GM21367 (cell line): ENCODE measurements around the gene SIL1.
"Not testable (repeated sequence)": the region's sequence is repeated elsewhere in the genome, so short reads cannot be mapped to it uniquely, and the experiment has no call there.

Experiments
- ATAC-seq: cut with Tn5 transposase; IDR thresholded peaks from one replicate; pipeline ENCODE4 v1.9.1; 2021; ENCODE audit not compliant: unreplicated experiment

SIL1 gene

DNA sequence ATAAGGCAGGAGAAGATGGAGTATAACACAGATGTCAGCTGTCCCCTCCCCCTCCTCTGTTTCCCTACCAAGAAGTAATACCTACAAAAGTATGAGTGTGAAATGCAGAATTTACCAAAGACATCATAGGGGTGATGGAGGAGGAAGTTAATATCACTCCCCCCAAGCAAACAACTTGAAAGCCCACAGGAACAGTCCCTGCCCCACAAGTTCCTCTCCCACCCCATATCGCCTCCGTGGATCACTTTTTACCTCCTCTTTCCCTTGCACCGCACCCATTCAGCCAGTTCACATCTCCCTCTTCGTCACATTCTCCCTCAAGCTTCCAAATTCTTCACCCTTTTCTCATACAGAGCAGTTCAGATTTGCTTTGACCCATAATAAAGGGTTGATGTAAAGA lies 7.0 kb upstream of the SIL1 start:
- no peak for ATAC-seq

DNA sequence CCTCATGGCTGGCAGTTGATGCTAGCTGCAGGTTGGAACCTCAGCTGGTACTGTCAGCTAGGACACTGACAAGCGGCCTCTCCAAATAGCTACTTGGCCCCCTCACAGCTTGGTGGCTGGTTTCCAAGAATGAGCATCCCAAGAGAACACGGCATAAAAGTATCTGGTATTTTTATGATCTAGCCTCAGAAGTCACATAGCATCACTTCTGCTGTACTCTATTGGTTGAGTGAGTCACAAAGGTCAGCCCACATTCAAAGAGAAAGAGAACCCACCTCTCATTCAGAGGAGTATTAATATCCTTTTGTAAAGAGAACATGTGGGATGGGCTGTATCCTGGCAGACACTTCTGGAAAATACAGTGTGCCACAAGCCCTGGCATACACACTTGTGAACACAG lies 6.0 kb upstream of the SIL1 start:
- no peak for ATAC-seq

DNA sequence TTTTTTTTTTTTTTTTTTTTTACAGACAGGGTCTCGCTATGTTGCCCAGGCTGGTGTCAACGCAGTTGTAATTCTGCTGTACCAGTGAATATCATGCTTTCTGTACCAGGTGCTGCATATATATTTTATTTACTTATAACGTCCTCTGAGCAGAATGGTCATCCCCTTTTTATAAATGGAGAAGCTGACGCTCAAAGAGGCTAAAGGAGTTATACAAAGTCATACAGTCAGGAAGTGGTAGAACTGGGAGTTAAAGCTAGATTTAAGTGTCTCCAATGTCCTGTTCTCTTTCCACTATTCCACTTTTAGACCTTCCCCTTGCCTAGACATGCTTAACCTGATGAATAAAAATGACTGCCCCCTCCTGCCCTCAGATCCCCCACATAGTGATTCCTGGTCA lies 1.2 kb upstream of the SIL1 start:
- ATAC-seq = no peak

DNA sequence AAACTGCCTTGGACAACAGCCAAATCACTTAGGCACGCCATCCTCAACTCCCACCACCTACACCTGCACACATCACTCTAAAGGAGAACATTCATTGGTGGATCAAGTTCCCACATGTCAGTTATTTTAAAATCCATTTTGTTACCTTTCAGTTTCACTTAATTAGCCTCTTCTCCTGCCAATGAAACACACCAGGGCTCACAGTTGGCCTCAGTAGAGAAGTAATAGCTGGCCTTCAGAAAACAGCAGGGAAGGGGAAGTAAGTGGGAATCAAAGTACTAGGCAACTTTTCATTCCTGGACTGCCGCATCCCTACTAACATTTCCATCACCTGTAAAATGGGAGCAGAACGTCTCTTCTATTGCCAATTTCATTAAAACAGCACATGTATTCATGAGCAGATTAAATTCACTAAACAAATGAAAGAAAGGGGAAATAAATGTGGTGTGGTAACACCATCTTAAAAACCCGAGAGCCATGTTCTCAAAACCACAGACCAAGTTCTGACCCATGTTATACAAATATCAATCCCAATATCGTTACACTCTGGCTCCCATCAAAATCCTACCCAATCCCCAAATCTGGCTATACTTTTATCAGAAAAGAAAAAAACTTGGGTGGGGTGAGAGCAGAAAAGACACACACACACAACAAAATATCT lies 1.7 kb downstream of the SIL1 start:
- ATAC-seq = no peak

DNA sequence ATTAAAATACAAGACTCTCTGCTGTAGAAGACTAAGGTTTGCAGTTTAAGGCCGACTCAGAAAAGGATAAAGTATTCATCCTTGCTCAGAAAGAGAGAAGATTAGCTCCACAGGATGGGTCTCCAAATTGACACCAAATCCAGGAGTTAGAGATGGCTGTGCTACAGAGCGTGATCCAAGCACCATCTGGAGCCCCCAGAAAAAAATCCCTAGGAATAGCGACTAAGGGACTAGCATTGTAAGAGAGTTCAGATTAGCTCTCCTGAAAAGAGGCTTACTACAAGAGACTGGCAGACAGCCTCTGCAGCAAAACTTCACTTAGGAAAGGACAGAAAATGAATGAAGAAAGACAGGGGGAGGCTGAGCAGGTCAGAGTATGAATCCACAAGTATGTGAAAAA lies 3.7 kb downstream of the SIL1 start:
- ATAC-seq = no peak

DNA sequence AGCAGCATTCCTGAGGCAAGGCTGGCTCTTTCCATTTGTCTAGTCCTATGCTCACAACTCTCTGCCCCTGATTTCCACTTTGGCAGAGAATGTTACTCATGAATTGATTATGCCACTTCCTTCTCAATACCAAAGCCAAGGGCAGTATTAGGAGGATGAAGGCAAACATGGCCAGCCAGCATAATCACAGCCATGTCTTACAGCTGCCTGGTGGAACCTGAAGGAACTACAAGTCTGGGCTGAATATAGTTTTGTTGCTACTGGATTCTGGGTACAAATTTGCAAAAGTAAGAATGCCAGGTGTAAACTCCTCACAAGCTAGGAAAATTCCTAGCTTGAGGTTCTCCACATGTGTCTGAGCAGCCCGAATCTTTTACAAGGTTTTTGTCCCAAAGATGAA lies 4.2 kb downstream of the SIL1 start:
- ATAC-seq = no peak

DNA sequence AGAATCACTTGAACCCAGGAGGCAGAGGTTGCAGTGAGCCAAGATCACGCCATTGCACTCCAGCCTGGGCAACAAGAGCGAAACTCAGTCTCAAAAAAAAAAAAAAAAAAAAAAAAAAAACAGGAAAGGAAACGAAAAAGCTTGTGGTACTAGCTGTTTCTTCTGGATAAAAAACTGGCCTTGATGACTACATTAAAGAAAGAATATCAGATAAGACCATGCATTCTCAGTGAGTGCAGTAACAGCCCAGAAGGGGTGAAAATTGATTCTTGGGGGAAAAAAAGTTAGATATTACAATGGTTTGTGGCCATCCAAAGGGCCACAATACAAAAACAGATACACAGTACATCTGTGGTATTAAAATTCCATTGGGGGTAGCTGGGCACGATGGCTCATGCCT lies 5.3 kb downstream of the SIL1 start:
- not testable (repeated sequence) for ATAC-seq

DNA sequence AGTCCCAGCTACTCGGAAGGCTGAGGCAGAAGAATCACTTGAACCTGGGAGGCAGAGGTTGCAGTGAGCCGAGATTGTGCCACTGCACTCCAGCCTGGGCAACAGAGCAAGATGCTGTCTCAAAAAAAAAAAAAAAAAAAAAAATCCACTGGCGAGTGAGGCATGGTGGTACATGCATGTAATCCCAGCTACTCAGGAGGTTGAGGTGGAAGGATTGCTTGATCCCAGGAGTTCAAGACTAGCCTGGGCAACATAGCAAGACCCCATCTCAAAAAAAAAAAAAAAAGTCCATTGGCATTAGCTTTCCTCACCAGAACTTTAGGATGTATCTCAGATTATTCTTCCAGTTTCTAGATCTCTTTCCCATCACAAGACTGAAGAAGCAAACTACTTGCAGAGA lies 6.2 kb downstream of the SIL1 start:
- ATAC-seq = not testable (repeated sequence)

DNA sequence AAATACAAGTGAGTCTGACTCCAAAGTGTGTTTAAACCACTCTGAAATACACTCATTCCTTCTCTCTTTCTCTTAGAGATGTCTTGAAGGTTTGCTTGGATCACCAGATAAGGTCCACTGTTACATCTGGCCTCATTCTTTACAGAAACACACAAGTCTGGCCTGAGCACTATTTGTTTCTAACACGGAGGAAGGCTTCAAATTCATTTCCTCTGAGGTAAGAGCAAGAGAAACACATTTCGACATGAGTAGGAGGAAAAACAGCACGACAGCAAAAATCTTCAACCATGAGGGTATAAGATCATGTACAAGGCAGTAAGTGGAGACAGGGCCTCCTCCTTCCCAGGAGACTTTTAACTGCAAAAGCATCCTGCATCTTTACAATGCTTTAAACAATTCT lies 8.0 kb downstream of the SIL1 start:
- no peak for ATAC-seq

DNA sequence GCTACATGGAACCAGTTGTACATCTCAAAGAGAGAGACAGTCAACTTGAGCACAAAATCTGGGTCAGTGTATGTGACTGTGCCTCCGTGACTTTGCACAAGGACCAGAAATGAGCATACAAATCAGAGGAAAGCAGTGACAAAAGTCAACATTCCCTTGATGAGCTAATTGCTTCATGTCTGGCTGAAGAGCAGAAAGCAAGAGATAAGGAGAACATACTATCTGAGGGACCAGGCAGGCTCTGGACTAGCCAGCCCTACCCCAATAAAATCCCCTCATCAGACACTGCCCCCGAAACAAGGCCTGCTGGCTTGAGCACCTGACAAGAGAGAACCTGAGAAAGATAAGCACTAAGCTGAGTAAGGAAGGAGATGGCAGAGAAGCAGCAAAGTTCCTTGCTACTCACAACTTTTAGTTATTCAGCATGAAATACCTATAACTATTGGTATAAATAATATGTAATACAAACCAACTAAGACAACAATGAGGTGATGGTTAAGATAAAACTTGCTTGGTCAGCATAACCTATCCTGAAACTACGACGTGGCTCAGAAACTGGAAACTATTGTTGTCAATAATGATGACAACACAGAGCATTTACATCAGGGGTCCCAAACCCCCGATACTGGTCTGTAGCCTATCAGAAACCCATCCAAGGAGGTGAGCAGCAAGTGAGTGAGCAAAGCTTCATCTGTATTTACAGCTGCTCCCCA lies 9.5 kb downstream of the SIL1 start:
- no peak for ATAC-seq

DNA sequence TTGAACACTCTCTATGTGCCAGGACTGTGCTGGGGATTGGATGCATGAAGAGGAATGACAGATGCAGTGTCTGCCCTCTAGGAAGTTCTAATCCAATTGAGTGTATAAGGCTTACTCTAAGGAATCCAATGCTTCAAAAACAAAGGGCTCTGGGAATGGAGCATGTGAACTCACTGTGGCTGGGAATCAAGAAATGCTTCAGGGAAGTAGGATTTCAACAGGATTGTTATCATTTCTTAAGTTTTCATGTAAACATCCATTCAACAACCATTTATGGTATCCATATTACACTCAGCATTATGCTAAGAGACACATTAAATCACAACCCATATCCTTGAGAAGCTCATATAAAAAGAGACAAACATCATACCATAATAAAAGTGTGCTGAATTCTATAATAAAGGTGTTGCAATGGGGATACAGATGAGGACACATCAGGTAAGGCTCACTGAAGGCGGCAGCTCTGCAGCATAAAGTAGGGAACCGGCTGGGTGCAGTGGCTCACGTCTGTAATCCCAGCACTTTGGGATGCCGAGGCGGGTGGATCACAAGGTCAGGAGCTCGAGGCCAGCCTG lies 11.3 kb downstream of the SIL1 start:
- no peak for ATAC-seq

DNA sequence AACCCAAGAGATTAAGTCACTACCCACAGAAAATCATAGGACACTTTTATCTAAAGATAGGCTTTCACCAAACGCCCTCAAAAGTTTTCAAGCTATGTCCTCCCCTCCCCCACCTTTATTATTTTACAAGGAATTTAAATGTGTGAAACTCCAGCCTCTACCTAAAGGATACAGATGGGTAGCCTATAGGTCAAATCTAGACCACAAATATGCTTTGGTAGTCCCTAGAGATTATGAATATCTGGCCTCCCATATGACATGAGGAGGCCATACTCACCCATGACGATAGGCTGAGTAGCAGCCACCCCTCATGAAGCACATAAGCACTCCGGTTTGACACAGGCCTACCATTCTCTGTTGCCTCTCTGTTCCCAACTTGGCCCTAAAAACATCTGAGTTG lies 11.9 kb downstream of the SIL1 start:
- ATAC-seq = no peak

DNA sequence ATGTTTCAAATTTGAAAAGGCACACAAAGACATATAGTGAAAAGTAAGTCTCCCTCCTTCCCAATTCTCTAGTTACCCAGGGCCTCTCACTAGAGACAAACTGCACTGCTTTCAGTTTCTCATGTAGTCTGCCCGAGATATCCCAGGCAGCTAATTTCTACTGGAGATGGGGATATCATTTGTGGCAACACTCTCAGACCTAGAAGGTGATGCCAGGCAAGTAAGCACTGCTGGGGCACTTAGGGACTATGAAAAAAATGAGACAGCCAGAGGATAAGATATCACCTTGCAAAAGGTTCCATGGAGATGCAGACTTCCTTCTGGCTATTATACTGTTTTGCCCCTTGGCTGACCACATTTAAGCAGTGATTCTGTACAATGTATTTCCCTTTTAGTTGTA lies 12.6 kb downstream of the SIL1 start:
- no peak for ATAC-seq

DNA sequence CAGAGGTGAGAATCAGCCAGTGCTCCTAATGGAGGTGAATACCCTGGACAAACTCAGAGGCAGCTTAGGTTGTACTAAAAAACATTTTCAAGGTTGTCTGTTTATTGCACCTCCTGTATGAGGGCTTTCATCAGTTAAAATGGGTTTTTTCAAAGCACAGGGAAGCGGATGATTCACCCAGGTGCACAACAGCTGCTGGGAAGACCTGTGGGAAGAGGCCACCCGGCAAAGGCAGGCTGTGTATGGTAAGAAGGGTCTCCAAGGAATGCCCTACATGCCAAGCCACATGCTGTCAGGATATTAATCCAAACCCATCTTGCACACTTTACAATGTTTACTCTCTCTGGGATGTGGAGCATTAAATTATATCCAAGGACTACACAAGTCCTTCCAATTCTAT lies 14.7 kb downstream of the SIL1 start:
- no peak for ATAC-seq

DNA sequence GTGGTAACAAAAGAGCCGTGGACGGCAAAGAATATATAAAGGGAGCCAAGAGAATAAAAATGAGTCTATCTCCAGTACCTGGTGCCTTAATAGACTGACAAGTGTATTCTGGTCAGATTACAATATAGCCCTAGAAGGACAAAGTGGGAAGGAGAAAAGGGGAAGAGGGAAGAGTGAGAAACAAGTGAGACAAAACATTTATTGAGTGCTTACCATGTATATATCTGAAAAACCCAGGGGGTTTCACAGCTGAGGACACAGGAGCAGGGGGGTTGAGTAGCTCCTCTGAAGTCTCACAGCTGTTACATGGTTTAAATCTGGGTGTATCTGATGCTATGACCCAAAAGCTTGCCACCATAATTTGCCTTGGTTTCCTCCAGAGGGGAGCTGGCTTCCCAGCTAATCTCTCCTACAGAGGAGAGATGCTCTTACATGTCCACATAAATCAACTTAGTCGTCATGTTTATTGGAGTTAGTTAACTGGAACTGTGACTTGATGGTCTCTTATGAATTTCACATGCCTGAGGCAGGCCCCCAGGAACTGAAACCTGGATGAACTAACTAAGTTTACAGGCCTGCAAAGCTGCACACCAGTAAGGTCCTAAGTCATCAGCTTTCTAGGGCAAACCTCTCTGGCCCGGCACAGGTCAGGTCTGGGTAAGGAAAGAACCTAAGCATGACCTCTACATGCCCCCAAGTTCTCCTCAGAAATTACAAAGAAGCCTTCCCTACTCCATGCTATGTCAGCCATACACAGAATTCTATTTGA lies 15.5 kb downstream of the SIL1 start:
- no peak for ATAC-seq

DNA sequence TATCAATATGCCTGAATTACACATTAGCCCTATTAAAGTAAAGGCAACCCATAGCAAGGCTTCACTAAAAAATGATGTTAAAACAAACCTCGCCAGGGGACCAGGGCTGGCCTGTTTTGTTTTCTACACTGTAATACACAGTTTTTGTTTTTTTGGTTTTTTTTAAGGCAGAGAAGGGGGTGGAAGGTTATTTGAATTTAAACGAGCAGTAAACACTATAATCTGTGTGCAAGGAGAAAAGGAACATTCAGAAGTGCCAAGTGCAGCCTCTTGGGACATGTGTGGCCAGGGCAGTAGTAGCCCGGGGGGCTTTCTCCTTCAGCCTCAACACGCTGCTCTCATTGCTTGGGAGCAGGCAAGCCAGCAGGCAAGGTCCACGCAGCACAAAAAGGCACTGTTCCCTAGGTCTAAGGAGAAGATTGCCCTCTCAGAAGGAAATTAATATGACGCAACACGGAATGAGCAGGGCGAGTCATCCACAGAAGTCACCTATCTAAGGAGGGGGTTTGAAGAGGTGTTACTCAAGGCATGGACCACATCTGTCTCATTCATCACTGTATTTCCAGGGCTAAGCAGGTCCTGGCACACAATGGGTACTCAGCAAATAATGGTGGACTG lies 16.2 kb downstream of the SIL1 start:
- no peak for ATAC-seq

DNA sequence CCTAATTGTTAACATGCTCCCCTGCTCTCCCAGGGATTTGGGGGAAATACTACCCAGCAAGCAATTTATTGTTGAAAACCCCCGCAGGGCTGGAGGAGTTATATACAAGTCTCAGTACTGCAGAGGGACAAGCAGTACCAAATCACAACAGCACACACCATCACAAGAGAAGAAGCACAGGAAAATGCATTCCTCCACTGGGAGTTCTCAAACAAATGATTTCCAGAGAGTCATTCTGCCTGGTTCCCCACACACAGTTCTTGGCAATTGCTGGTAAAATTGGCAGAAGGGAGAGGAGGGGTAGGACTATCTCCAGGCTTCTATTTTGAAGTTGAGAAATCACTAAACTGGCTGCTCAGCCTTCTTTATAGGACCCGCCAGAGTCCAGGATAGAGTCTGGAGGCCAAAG lies 16.8 kb downstream of the SIL1 start:
- no peak for ATAC-seq

DNA sequence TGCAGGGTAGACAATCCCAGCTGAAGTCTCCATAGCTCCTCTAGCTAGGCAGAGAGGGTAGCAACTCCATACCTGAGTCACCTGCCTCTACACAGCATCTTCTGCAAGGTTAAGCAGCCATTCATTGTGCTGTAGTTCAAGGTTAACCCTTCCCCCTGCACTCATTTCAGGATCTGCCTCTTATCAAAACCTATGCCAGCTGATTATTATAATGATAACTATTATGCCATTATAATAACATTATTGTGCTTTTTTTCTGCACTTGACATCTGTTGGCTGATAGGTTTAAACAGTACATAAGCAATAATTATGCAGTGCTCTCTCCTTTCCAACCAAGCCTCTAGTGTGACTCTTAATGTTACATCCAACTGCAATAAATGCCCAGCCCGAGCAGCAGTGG lies 17.3 kb downstream of the SIL1 start:
- no peak for ATAC-seq

DNA sequence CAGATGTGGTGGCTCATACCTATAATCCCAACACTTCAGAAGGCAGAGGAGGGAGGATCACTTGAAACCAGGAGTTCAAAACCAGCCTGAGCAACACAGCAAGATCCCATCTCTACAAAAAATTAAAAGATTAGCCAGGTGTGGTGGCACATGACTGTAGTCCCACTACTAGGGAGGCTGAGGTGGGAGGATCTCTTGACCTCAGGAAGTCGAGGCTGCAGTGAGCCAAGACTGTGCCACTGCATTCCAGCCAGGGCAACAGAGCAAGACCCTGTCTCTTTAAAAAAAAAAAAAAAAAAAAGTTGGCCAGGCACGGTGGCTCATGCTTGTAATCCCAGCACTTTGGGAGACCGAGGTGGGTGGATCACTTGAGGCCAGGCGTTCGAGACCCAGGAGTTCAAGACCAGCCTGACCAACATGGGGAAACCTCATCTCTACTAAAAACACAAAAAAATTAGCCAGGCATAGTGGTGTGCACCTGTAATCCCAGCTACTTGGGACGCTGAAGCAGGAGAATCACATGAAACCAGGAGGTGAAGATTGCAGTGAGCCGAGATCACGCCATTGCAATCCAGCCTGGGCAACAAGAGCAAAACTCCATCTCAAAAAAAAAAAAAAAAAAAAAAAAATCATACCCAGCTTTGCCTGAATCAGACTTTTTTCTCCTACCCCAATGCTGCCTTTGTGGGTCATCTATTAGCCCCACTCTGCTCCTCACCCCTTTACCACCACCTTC lies 18.2 kb downstream of the SIL1 start:
- not testable (repeated sequence) for ATAC-seq

DNA sequence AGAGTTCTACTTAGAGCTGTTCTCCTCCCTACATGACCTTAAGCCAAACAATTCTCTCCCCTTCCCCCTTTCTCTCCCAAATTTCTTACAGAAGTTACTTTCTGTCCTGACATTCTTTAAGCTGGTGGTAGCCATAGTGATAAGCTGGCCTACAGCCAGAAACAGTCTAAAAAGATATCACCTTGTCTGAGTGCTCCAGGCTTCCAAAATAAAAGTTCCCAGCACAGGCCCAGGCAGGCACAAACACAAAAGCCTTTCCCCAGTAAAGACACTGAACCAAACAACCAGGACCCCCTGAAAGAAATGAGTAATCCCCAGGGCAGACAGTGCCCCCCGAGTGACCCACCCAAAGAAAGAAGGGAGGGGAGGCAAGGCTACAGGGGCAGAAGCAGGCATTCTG lies 19.2 kb downstream of the SIL1 start:
- ATAC-seq = no peak

DNA sequence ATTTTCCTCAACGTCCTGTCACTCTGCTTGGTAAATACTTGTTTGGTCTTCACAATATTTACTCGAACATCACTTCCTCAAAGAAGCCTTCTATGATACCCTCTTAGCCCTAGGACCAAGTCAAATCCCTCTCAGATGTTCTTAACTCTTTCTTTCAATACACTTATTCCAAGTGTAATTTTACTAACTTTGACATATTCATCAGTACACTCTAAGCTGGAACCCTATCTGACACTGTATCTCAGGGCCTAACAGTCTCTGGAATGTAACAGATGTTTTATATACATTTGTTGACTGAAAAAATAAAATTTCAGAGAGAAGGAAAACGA lies 19.6 kb downstream of the SIL1 start:
- ATAC-seq = no peak
